ENCODE results near the gene SYNGR4. TPM values are rescaled to one million over a fixed set of nuclear protein-coding genes. Genes with fewer than 3 reads are reported as not detected.

Gene SYNGR4
- total and polyA plus RNA-seq, 7 donors: 0.04 TPM; not detected in 6

GRCh38 chr19:48405850-48406249, 41.7 kb downstream of the SYNGR4 start:
- WGBS, 3 donors: 74 to 83% (median 76%) methylated on average over 13 of the region's 13 CpGs
- Histone ChIP-seq H3K9me3 (no peaks in the 10 kb centered on the region), H3K36me3 (ENCODE audit: insufficient read depth in 1 of 2, low read depth in 1 of 2) (no peaks in the 10 kb centered on the region), H3K27ac (no peak overlapping the region), H3K27me3 (ENCODE audit: insufficient read depth in 3 of 3, low read length in 2 of 3) (peaks cover 0 to 24% (median 4%) of the 10 kb centered on the region in 3 donors), H3K4me3 (no peak overlapping the region), H3K4me1 (no peaks in the 10 kb centered on the region)
- intact Hi-C loops (cut with DNase I): no loop called here
- DNase-seq (no peak), ATAC-seq (no peak)
- TF ChIP-seq CTCF (IDR thresholded peaks at IDR 0.05): no peak

- Histone ChIP-seq H3K27me3 (ENCODE audit: insufficient read depth in 3 of 3, low read length in 2 of 3) (peaks cover 0 to 18% (median 4%) of the 10 kb centered on the region in 3 donors), H3K9me3 (no peaks in the 10 kb centered on the region), H3K27ac (no peak overlapping the region), H3K36me3 (ENCODE audit: insufficient read depth in 1 of 2, low read depth in 1 of 2) (no peaks in the 10 kb centered on the region), H3K4me3 (no peak overlapping the region), H3K4me1 (no peaks in the 10 kb centered on the region)
- DNase-seq: no peak
- ATAC-seq: no peak
- WGBS, 3 donors: 24 to 33% (median 26%) methylated on average over 22 to 24 of the region's 24 CpGs
- TF ChIP-seq CTCF (IDR thresholded peaks at IDR 0.05): no peak
- intact Hi-C loops (cut with DNase I): no loop called here
Measured at GRCh38 chr19:48413879-48414587, 49.9 kb downstream of the SYNGR4 start.

- no peaks in the 10 kb centered on the region for H3K4me1 ChIP-seq
- DNase-seq (peak; percentile 78 to 86), ATAC-seq (peak; percentile 83 to 93 (median 87))
- no peak overlapping the region for H3K27ac ChIP-seq
- TF ChIP-seq CTCF (IDR thresholded peaks at IDR 0.05): no peak
- peak overlapping the region; percentile 39 for H3K4me3 ChIP-seq
- no peaks in the 10 kb centered on the region for H3K9me3 ChIP-seq
- WGBS, 3 donors: 9 to 10% (median 9%) methylated on average over 10 to 14 of the region's 14 CpGs
- intact Hi-C loops (cut with DNase I): no loop called here
- no peaks in the 10 kb centered on the region for H3K36me3 ChIP-seq (ENCODE audit: insufficient read depth in 1 of 2, low read depth in 1 of 2)
- peaks cover 0 to 18% (median 4%) of the 10 kb centered on the region in 3 donors for H3K27me3 ChIP-seq (ENCODE audit: insufficient read depth in 3 of 3, low read length in 2 of 3)
Measured at GRCh38 chr19:48415395-48415794, 51.2 kb downstream of the SYNGR4 start.

GRCh38 chr19:48415806-48416221, 51.6 kb downstream of the SYNGR4 start:
- no peaks in the 10 kb centered on the region for H3K36me3 ChIP-seq (ENCODE audit: insufficient read depth in 1 of 2, low read depth in 1 of 2)
- no peak for TF ChIP-seq CTCF (IDR thresholded peaks at IDR 0.05)
- no peaks in the 10 kb centered on the region for H3K4me1 ChIP-seq
- H3K4me3 ChIP-seq: no peak overlapping the region
- intact Hi-C loops (cut with DNase I): no loop called here
- no peaks in the 10 kb centered on the region for H3K9me3 ChIP-seq
- WGBS, 3 donors: 23 to 27% (median 26%) methylated on average over 29 to 30 of the region's 30 CpGs
- H3K27me3 ChIP-seq (ENCODE audit: insufficient read depth in 3 of 3, low read length in 2 of 3): peaks cover 0 to 17% (median 4%) of the 10 kb centered on the region in 3 donors
- H3K27ac ChIP-seq: no peak overlapping the region
- no peak for DNase-seq
- ATAC-seq: peak in 1 of 4 donors; percentile 6
